ENCODE results near the gene PMVK. TPM values are rescaled to one million over a fixed set of nuclear protein-coding genes. Genes with fewer than 3 reads are reported as not detected.
A peak's percentile ranks its signal among the peaks of the same experiment; 100 is the strongest.

PMVK gene
- total RNA-seq, 1 donor from 2014 or later = 29.5 TPM

DNA sequence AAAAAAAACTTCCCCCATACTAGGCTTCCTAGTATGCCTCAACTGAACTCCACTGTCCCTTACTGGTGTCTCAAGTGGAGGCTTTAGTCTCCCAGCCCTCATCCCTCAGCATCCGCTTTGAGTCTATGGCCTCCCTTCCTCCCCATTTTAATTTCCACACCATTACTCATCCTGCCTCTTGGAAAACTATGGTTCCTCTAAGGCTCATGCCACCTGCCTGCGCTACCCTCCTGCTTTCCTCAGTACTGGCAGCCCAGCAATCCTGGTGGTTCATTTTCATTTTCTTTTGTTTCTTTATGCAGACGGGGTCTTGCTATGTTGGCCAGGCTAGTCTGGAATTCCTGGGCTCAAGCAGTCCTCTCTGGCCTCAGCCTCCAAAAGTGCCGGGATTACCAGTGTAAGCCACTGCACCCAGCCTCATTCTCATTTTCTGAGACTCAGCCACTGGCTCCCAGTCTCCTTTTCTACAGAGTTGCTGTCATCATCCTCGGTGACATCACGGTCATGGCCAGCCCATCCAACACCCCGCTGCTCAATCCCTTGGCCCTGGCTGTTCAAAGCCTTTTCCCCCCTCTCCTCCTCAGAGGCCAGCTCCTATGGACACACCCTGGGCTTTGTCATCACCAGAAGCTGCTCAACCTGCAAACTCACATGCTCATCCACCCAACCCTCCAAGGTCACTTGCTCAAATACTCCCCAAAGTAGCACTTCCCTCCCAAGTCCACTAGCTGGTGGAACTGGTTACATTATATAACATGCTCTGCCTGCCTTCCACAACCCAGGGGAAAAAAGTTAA lies 2.3 kb upstream of the PMVK start:
- peak overlapping the region; percentile 46 for H3K4me3 Mint-ChIP-seq (ENCODE audit: unreplicated experiment)
- no peak for DNase-seq (ENCODE audit: extremely low spot score, unreplicated experiment)
- H3K36me3 Mint-ChIP-seq (ENCODE audit: unreplicated experiment) = no peaks in the 10 kb centered on the region
- H3K27me3 Mint-ChIP-seq (ENCODE audit: unreplicated experiment) = no peaks in the 10 kb centered on the region
- TF ChIP-seq, protein P1, sequence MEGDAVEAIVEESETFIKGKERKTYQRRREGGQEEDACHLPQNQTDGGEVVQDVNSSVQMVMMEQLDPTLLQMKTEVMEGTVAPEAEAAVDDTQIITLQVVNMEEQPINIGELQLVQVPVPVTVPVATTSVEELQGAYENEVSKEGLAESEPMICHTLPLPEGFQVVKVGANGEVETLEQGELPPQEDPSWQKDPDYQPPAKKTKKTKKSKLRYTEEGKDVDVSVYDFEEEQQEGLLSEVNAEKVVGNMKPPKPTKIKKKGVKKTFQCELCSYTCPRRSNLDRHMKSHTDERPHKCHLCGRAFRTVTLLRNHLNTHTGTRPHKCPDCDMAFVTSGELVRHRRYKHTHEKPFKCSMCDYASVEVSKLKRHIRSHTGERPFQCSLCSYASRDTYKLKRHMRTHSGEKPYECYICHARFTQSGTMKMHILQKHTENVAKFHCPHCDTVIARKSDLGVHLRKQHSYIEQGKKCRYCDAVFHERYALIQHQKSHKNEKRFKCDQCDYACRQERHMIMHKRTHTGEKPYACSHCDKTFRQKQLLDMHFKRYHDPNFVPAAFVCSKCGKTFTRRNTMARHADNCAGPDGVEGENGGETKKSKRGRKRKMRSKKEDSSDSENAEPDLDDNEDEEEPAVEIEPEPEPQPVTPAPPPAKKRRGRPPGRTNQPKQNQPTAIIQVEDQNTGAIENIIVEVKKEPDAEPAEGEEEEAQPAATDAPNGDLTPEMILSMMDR (IDR thresholded peaks at IDR 0.05) = no peak
- H3K27ac Mint-ChIP-seq (ENCODE audit: unreplicated experiment) = peak overlapping the region; percentile 99
- no peaks in the 10 kb centered on the region for H3K9me3 Mint-ChIP-seq (ENCODE audit: unreplicated experiment)
- H3K4me1 Mint-ChIP-seq (ENCODE audit: unreplicated experiment) = peaks cover 26% of the 10 kb centered on the region

DNA sequence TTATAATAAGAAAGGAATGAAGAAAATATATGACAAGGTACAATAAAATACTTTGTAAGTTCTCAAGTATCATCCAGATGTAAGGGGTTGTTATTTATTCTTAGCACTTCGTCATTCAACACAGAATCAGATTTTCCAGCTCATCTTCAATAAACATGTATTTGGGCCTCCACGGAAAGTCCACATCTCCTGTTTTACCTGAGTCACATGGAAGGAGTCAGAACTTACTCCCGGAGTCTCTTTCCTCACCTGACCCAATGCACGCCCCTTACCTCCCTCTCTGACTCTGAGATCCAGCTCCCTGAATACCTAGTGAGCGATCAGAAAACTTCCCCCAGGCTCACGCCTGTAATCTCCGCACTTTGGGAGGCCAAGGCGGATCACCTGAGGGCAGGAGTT lies 1.5 kb upstream of the PMVK start:
- peaks cover 26% of the 10 kb centered on the region for H3K4me1 Mint-ChIP-seq (ENCODE audit: unreplicated experiment)
- H3K9me3 Mint-ChIP-seq (ENCODE audit: unreplicated experiment) = no peaks in the 10 kb centered on the region
- H3K27ac Mint-ChIP-seq (ENCODE audit: unreplicated experiment) = peak overlapping the region; percentile 99
- DNase-seq (ENCODE audit: extremely low spot score, unreplicated experiment) = no peak
- no peaks in the 10 kb centered on the region for H3K36me3 Mint-ChIP-seq (ENCODE audit: unreplicated experiment)
- TF ChIP-seq, protein P1 (IDR thresholded peaks at IDR 0.05) = no peak
- H3K27me3 Mint-ChIP-seq (ENCODE audit: unreplicated experiment) = no peaks in the 10 kb centered on the region
- peak overlapping the region; percentile 99 for H3K4me3 Mint-ChIP-seq (ENCODE audit: unreplicated experiment)

DNA sequence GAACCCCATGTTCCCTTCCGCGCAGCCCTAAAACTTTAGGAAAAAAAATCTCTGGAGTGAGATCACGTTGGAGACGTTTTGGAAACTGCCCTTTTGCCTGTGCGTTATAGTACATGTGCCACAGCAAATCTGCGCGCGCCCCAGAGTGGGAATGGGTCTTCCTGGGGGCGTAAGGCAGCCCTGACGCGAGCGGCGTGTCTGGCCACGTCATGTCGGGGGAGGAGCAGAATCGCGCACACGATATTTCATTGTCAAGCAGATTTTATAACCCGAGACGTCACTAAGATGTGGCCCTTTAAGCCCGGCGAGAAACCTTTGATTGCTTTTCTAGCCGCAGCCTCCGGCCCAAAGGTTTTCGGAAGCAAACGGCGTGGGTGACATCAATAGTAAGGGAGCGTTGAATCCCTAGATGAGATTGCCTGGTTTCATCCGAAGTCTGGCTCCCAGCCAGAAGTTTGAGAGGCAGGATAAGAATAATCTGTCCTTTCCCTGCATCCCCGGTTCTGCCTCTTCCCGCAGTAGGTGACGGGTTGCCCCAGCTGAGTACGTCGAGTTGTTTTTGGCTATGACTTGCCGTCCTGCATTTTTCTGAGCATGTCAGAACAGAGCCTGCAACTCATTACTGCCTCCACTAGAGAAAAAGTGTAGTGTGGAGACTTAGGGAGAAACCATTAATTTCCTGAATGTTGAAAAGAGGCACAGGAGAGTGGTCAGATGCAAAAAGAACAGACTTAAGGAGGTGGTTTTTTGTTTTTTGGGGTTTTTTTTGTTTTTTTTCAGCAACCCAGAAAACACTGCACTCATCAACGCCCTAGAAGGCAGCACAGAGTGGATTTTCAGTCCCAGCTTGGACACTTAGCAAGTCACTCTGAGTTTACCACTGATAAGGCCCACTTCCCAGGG lies 817 bp upstream of the PMVK start:
- H3K4me1 Mint-ChIP-seq (ENCODE audit: unreplicated experiment) = peaks cover 26% of the 10 kb centered on the region
- no peaks in the 10 kb centered on the region for H3K9me3 Mint-ChIP-seq (ENCODE audit: unreplicated experiment)
- no peaks in the 10 kb centered on the region for H3K27me3 Mint-ChIP-seq (ENCODE audit: unreplicated experiment)

DNA sequence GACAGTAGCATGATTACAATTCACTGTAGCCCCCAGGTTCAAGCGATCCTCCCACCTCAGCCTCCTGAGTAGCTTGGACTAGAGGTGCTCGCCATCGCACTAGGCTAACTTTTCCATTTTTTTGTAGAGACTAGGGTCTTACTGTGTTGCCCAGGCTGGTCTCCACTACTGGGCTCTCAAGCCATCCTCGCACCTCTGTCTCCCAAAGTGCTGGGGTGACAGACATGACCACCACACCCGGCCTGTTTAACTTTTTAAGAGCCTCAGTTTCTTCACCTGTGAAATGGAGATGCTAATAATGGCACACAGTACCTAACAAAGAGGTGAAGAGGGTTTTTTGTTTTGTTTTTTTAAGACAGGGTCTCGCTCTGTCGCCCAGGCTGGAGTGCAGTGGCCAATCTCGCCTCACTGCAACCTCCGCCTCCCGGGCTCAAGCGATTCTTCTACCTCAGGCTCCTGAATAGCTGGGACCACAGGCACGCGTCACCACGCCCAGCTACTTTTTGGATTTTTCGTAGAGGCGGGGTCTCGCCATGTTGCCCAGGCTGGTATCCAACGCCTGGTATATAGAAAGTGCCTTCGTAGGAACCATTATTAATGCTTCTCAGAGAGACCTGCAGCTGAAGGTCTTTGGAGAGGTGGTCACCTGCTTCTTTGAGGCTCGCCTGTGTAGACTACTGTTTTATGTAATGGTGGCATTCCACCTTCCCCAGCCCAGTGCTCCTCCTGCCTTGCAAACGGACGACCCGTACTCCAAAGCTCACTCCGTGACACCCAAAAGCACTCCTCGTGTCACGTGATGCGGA lies 567 bp downstream of the PMVK start:
- TF ChIP-seq, protein P1 (IDR thresholded peaks at IDR 0.05) = no peak
- DNase-seq (ENCODE audit: extremely low spot score, unreplicated experiment) = no peak
- H3K4me3 Mint-ChIP-seq (ENCODE audit: unreplicated experiment) = peak overlapping the region; percentile 99
- H3K27ac Mint-ChIP-seq (ENCODE audit: unreplicated experiment) = peak overlapping the region; percentile 99
- no peaks in the 10 kb centered on the region for H3K27me3 Mint-ChIP-seq (ENCODE audit: unreplicated experiment)
- H3K9me3 Mint-ChIP-seq (ENCODE audit: unreplicated experiment) = no peaks in the 10 kb centered on the region
- H3K4me1 Mint-ChIP-seq (ENCODE audit: unreplicated experiment) = peaks cover 26% of the 10 kb centered on the region
- H3K36me3 Mint-ChIP-seq (ENCODE audit: unreplicated experiment) = peaks cover 4% of the 10 kb centered on the region

More for the DNA sequence above, 817 bp upstream of the PMVK start:
- DNase-seq (ENCODE audit: extremely low spot score, unreplicated experiment) = peak; percentile 95
- TF ChIP-seq, protein P1 (IDR thresholded peaks at IDR 0.05) = peak; percentile 33
- H3K36me3 Mint-ChIP-seq (ENCODE audit: unreplicated experiment) = no peaks in the 10 kb centered on the region
- peak overlapping the region; percentile 99 for H3K4me3 Mint-ChIP-seq (ENCODE audit: unreplicated experiment)
- H3K27ac Mint-ChIP-seq (ENCODE audit: unreplicated experiment) = peak overlapping the region; percentile 99
